GM18505 (cell line): ENCODE data around the gene TYMP.

ENCODE experiments used
- ATAC-seq: cut with Tn5 transposase; IDR thresholded peaks from one replicate; pipeline ENCODE4 v1.9.1; 2021; ENCODE audit not compliant: unreplicated experiment
- POLR2A ChIP-seq: IDR thresholded peaks from 4 replicates; pipeline ENCODE4 v1.6.1; 2011; ENCODE audit warnings: borderline replicate concordance; ENCODE audit not compliant: insufficient read depth, insufficient read length; ENCODE audit errors: extremely low read depth

TYMP gene

DNA sequence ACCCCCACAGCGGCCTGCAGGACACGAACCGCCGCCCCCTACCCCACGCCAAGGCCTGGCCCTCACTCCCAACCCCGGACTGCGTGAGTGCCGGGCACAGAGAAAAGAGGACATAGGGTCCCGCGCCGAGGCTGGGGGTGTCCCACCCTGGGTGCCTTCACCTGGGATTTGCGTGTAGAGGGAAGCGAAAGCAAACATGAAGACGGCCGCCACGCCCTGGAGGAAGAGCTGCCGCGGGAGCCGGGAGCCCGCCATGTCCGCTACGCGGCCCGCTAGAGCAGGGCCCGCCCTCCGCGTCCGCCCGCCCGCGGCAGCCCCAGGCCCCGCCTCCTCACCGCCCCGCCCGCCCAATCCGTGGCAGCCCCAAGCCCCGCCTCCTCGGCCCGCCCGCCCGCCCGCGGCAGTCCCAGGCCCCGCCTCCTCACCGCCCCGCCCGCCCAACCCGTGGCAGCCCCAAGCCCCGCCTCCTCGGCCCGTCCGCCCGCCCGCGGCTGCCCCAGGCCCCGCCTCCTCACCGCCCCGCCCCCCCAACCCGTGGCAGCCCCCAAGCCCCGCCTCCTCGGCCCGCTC lies 22.3 kb downstream of the TYMP start, which contains the start of gene LMF2:
LMF2 (minus strand) TSS at position 282 of the 570 bp plus-strand sequence; CDS start at position 255, 27 bp downstream.
- TF ChIP-seq POLR2A = peak; percentile 61
- peak; percentile 51 for ATAC-seq

DNA sequence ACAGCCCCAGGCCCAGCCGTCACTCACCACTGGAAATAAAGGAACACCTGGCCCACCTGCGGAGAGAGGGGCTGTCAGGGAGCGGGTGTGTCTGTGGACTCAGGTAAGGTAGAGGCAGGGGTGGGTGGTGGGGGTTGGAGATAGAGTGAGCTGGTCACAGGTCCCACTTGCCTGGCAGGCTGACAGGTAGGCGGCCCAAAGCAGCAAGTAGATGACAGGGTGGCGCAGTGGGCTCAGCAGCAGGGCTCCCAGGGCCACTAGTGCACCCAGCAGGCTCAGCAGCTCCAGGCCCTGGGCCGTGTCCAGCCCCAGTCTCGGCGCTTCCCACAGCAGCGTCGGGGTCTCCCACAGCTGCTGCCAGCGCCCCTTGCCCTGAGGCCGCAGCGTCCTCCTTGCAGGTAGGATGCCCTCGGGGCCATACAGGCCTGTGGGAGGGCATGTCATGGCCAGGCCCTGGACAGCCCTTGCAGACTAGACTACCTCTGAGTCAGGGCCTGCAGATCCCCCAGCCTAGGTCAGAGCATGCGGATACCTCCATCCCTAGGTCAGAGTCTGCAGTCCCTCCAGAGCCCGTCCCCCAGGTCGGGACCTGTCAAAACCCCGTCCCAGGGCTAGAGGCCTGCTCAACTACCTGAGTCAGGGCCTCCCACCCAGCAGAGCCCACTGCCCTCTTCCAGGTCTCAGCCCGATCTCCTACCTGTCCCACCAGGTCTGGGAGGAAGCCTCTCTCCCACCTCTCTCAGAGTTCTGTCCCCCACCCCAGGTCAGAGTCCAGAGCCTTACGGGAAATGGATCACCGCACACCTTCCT lies 23.0 kb downstream of the TYMP start:
- ATAC-seq = peak; percentile 8
- TF ChIP-seq POLR2A = no peak

DNA sequence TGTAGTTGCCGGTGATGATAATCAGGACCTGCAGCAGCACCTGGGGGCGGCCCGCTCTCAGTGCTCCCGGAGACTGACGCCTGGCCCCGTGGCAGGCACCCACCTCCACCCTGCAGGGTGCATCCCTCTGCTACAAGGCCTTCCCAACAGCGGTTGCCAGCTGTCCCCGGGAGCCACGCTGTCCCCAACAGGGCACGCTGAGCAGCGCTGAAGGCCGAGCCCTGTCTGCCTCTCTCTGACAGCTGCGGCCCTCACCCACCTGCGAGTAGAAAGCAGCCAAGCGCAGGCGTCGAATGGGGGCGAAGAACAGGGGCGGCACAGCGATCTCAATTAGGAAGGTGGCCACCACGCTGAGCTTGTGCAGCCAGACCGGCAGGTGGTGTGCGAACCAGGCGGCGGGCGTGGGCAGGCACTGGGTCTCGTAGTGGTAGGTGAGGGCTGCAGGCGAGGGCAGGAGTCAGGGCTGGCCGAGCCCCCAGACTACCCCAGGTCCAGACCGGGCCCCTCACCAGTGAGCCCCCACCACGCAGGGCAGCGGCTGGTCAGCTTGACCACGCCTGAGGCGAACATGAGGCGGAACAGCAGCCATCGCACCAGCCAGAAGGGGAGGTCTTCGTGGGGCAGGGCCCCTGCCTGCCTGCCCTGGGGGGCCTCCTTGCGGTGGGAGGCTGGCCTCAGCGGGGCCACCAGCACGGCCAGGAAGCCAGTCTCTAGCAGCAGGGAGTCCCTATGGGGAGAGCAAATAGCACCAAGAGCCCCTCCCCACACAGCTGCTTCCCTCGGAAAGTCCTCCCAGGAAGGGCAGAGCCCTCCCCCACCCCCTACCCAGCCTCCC lies 23.8 kb downstream of the TYMP start:
- no peak for TF ChIP-seq POLR2A
- ATAC-seq = no peak

DNA sequence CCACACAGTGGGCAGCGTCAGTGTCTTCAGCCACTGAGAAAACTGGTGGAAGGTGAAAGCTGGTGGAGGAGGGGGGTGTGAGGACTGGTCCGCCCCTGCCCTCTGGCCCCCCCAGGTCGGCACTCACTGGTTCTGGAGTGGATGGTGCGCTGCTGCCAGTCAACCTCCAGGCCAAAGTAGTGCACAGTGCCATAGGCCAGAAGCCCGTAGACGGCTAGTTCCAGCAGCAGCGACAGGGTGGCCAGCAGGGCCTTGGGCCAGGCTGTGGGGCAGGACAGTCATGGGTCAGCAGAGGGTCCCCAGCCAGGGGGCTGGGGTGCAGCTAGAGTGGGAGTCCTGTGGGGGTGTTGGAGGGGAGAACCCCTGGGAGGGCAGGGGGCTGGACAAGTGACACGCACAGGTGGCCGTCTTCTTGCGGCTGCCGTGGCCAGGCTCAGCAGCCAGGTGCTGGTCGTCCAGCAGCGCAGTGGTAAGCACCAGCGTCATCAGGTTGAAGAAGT lies 24.5 kb downstream of the TYMP start:
- ATAC-seq = no peak
- no peak for TF ChIP-seq POLR2A

DNA sequence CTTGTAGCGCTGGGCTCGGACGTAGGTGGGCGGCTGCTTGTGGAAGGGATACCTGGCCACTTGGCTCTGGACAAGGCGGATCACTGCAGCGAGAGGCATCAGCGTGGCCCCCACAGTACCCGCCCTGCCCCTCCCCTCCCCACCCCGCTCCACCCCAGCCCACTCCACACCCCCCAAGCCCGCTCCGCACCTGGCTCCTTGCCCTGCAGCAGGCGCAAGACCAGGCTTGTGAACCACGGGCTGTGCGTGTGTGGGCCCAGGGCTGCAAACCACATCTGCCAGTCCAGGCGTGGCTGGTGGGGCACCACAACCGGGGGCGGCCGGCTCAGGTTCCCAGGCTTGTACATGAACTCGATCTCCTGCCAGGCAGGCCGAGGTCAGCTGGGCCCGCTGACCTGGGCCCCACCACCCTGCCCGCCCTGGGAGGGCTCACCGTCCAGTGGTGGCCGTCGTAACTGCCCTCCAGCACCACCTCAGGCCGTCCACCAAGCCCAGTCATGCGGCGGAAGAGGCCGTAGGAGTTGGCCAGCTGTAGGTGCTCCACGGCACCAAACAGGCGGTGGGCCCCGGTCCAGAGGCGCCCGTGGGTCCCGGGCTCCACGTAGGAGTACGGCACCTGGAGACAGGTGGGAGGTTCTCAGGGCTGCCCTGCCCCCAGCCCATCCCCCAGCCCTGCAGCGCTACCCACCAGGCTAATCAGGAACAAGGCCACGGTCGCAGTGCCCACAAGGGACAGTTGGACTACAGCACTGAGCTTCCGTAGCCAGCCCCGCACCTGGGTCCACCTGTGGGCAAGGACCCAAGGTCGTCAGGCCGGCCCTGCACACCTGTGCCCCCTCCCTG lies 25.2 kb downstream of the TYMP start:
- no peak for TF ChIP-seq POLR2A
- ATAC-seq = no peak

DNA sequence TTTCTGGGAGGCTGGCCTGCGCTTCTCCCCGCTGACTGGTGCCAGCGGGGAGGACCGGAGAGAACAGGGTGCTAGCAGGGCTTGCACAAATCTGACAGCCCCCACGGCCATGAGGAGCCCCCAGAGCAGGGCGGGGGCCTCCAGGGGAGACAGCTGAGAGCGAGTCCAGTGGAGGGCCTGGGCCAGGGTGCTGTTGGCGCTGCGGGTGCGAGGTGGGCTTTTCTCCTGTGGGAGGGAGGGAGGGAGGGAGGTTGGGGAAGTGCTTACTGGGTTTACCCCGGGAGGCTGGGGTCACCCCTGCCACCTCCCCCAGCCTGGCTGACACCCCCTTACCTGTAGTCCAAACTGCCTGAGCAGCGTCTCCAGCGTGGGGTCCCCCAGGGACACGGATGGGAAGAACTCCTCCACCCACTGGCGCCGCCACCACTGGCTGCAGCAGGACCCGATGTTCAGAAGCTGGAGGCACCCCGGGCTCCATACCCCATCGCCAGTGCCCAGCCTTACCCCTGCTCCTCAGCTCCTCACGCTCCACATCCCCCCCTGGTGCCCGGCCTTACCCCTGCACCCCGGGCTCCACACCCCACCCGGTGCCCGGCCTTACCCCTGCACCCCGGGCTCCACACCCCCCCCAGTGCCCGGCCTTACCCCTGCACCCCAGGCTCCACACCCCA lies 26.2 kb downstream of the TYMP start:
- no peak for TF ChIP-seq POLR2A
- ATAC-seq = no peak

DNA sequence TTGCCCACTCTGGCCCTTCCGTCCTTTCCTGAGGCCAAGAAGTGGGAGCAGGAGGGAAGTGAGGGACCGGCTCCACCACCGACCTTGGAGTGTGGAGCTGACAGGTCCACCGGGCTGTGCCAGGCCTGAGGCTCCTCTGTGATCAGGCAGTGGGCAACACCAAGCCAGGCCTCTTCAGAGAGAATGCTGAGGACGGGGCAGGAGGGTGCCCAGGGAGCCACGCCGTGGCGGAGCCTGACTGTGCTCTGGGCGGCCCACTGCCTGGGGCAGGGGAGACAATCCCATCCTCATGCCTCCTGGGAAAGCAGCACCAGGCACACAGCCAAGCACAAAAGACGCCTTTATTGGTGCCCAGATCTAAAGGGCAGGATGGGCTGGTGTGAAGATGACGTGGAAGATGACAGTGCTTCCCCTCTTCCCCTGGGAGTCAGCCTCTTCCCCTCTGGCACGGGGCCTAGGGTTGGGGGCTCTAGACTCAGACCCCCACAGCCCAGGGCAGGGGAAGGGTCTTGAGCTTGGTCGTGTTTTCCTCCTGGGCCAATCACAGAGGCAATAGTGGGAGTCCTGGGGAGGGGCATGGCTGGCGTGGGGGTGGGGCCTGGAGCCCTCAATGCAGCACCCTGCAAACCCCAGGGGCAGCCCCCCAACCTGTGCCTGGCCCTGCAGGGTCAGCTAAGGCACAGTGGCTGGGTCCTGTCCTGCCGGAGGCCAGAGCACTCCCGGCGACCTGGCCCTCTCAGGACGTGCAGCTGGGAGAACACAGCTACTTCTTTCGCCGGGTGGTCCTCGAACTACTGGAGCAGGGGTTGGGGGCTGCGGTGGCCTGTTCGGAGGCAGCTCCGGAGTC lies 27.0 kb downstream of the TYMP start:
- ATAC-seq = no peak
- TF ChIP-seq POLR2A = no peak

DNA sequence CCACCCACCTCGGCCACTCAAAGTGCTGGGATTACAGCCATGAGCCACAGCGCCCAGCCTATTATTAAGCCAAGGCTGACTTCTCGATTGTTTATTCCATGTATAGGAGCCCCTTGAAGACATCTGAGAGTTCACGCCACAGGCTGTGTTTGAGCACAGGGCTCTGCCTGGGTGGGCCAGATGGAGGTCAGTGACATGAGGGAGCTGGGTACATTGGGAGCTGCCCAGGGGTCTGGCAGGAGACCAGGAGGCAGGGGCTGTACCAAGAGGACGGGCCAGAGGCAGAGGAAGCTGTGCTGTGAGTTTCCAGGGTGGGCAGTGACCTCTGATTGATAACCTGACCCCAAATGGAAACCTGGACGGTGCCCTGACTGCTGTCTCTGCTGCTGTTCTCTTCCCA lies 27.7 kb downstream of the TYMP start:
- no peak for ATAC-seq
- no peak for TF ChIP-seq POLR2A

DNA sequence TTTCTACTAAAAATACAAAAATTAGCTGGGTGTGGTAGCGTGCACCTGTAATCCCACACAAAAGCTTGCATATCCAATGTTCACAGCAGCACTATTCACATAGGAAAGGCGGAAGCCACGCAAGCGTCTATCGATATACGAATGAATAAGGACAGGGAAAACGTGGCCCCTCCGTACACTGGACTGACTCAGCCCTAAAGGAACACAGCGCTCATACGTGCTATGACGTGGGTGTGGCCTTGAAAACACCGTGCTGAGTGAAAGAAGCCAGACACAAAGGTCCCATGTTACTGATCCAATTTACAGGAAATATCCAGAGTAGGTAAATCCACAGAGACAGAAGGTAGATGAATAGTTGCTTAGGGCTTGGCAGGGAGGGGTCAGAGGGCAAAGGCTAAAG lies 29.4 kb downstream of the TYMP start:
- no peak for ATAC-seq
- TF ChIP-seq POLR2A = no peak

DNA sequence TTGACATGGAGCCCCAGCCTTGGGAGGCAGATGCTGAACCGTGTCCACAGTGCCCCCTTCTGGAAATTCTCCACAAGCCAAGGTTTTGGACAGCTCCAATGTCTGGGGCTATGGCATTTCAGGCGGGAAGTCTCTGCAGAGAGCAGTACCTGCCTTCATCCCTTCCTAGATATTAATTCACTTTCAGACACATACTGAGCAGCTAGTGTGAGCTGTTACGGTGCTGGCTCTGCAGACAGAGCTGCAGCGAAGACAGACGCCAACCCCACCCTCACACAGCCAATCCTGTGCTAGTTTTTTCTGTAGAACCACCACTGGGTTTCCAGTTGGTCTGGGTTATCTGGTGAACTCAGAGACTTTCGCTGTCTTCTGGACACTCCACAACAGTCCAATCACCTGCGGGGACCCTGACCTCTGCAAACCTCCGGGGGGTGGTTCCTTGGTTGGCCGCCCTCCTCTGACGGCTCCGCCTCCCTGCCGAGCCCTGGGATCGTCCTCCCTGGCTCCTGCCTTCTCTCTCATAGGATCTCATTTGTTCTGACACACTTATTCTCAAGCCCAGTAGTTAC lies 31.4 kb downstream of the TYMP start:
- ATAC-seq = no peak

DNA sequence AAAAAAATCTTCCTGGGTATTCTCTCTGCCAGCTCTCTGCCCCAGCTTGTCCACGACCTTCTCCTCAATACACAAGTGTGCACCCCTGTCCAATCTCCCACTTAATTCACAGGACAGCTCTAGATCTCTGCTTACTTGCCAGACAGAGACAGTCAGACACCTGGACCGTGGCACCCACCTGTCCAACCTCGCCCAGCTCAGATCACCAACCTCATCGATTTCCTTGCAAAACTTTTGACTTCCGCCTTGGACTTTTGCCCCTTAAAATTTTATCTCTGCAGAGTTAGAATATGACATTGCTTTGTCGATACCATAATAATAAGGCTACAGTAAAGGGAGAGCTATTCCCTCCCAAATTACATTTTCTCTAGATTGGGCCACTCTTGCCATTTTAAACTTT lies 32.7 kb downstream of the TYMP start:
- no peak for ATAC-seq
- no peak for TF ChIP-seq POLR2A

More for the DNA sequence above, 31.4 kb downstream of the TYMP start:
- no peak for TF ChIP-seq POLR2A
